ENCODE measurements around the gene PLOD2. TPM values are rescaled to one million over a fixed set of nuclear protein-coding genes. Genes with fewer than 3 reads are reported as not detected.

The PLOD2 gene
- total RNA-seq, 2 experiments from 2014 or later = not detected

DNA sequence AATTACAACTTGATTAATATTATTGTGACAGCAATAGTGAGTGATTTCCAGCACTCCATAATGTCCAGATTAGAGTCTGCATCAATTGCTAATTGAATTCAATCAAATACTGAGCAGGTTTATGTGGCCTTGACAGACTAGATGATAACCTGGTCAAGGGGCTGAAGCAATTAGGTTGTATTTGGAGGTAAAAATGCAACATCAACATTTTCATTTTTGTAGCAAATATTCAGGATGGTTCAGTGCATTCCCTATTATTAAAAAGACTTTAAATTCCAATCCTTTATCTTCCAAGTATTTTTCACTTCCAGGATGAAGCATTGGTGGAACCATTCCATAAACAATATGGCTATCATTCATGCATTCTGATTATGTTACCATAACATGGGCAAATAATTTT is 120.4 kb downstream of the PLOD2 start:
- Histone ChIP-seq H3K4me2 (ENCODE audit: low read length) (no peak overlapping the region), H3K27ac (ENCODE audit: low read depth, low read length, poor library complexity, severe bottlenecking) (no peak overlapping the region), H3K36me3 (ENCODE audit: insufficient read depth, low read length) (no peaks in the 10 kb centered on the region), H2AFZ (ENCODE audit: low read length) (no peak overlapping the region), H3K4me1 (ENCODE audit: insufficient read depth, low read length, poor library complexity, severe bottlenecking) (no peaks in the 10 kb centered on the region), H3K9me2 (ENCODE audit: insufficient read depth, low read length) (no peaks in the 10 kb centered on the region), H4K20me1 (ENCODE audit: insufficient read depth, low read length) (no peaks in the 10 kb centered on the region), H3K9me3 (ENCODE audit: low read length) (no peaks in the 10 kb centered on the region), H3K4me3 (ENCODE audit: low read depth, low read length, poor library complexity, severe bottlenecking) (no peak overlapping the region), H3K79me2 (ENCODE audit: insufficient read depth, low read depth, low read length) (no peaks in the 10 kb centered on the region)
- intact Hi-C loops (cut with micrococcal nuclease; ENCODE audit: unreplicated experiment) = no loop called here
- no peak for TF ChIP-seq EZH2phosphoT487 (IDR thresholded peaks at IDR 0.05; ENCODE audit: borderline replicate concordance, low read depth, low read length)
- TF ChIP-seq, protein P1, sequence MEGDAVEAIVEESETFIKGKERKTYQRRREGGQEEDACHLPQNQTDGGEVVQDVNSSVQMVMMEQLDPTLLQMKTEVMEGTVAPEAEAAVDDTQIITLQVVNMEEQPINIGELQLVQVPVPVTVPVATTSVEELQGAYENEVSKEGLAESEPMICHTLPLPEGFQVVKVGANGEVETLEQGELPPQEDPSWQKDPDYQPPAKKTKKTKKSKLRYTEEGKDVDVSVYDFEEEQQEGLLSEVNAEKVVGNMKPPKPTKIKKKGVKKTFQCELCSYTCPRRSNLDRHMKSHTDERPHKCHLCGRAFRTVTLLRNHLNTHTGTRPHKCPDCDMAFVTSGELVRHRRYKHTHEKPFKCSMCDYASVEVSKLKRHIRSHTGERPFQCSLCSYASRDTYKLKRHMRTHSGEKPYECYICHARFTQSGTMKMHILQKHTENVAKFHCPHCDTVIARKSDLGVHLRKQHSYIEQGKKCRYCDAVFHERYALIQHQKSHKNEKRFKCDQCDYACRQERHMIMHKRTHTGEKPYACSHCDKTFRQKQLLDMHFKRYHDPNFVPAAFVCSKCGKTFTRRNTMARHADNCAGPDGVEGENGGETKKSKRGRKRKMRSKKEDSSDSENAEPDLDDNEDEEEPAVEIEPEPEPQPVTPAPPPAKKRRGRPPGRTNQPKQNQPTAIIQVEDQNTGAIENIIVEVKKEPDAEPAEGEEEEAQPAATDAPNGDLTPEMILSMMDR (conservative IDR thresholded peaks at IDR 0.05; ENCODE audit: low read length) = no peak
- BruUV-seq (replicated peaks) = no TSS peak
- POLR2A ChIA-PET = no interaction called here
- CTCF ChIA-PET (ENCODE audit: unreplicated experiment) = no interaction called here
- DNase-seq (ENCODE audit: low spot score) = no peak

DNA sequence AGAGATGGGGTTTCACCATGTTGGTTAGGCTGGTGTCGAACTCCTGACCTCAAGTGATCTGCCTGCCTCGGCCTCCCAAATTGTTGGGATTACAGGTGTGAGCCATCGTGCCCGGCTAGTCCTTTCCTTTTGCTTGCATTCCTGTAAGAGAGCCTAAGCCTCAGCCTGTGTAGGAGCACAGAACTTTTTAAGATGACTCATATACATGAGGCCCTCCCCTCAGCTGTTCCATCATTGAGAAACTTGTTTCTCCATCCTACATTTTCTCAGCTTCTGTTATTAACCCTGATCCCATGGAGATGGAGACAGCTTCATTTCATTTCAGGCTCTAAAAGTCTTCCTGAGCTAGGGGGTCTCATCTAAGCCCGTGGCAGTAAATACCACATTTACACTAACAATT is 123.3 kb downstream of the PLOD2 start:
- DNase-seq (ENCODE audit: low spot score) = no peak
- no peak overlapping the region for H3K27ac ChIP-seq (ENCODE audit: low read depth, low read length, poor library complexity, severe bottlenecking)
- H3K4me2 ChIP-seq (ENCODE audit: low read length) = no peak overlapping the region
- H3K36me3 ChIP-seq (ENCODE audit: insufficient read depth, low read length) = no peaks in the 10 kb centered on the region
- H4K20me1 ChIP-seq (ENCODE audit: insufficient read depth, low read length) = no peaks in the 10 kb centered on the region
- no peaks in the 10 kb centered on the region for H3K9me3 ChIP-seq (ENCODE audit: low read length)
- no peak for TF ChIP-seq EZH2phosphoT487 (IDR thresholded peaks at IDR 0.05; ENCODE audit: borderline replicate concordance, low read depth, low read length)
- TF ChIP-seq, protein P1 (conservative IDR thresholded peaks at IDR 0.05; ENCODE audit: low read length) = no peak
- POLR2A ChIA-PET = interaction anchor here (0.8 kb wide), 1 partner anchor 17 kb away, joined by 3 read pairs; no protein-coding TSS in a partner anchor
- CTCF ChIA-PET (ENCODE audit: unreplicated experiment) = interaction anchor here (0.6 kb wide), 1 partner anchor 280 kb away, joined by 3 read pairs; no protein-coding TSS in a partner anchor
- BruUV-seq (replicated peaks) = no TSS peak
- no peaks in the 10 kb centered on the region for H3K79me2 ChIP-seq (ENCODE audit: insufficient read depth, low read depth, low read length)
- intact Hi-C loops (cut with micrococcal nuclease; ENCODE audit: unreplicated experiment) = no loop called here
- no peak overlapping the region for H2AFZ ChIP-seq (ENCODE audit: low read length)
- no peak overlapping the region for H3K4me3 ChIP-seq (ENCODE audit: low read depth, low read length, poor library complexity, severe bottlenecking)
- no peaks in the 10 kb centered on the region for H3K4me1 ChIP-seq (ENCODE audit: insufficient read depth, low read length, poor library complexity, severe bottlenecking)
- no peaks in the 10 kb centered on the region for H3K9me2 ChIP-seq (ENCODE audit: insufficient read depth, low read length)

DNA sequence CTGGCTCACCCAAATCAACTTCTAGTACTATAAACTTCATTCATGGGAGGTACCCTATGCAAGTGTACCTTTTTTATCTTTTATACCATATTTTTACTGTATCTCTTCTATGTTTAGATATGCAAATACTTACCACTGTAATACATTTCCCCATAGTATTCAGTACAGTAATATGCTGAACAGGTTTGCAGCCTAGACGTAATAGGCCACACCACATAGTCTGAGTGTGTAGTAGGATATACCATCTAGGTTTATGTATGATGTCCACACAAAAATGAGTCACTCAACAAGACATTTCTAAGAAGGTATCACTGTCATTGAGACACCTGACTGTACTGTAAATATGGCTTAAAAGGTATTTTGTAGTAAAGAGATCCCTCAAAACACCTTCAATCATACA is 124.7 kb downstream of the PLOD2 start:
- DNase-seq (ENCODE audit: low spot score) = no peak
- Histone ChIP-seq H4K20me1 (ENCODE audit: insufficient read depth, low read length) (no peaks in the 10 kb centered on the region), H3K4me3 (ENCODE audit: low read depth, low read length, poor library complexity, severe bottlenecking) (no peak overlapping the region), H3K4me2 (ENCODE audit: low read length) (no peak overlapping the region), H3K27ac (ENCODE audit: low read depth, low read length, poor library complexity, severe bottlenecking) (no peak overlapping the region), H2AFZ (ENCODE audit: low read length) (no peak overlapping the region), H3K9me3 (ENCODE audit: low read length) (no peaks in the 10 kb centered on the region), H3K36me3 (ENCODE audit: insufficient read depth, low read length) (no peaks in the 10 kb centered on the region), H3K4me1 (ENCODE audit: insufficient read depth, low read length, poor library complexity, severe bottlenecking) (no peaks in the 10 kb centered on the region), H3K9me2 (ENCODE audit: insufficient read depth, low read length) (no peaks in the 10 kb centered on the region), H3K79me2 (ENCODE audit: insufficient read depth, low read depth, low read length) (no peaks in the 10 kb centered on the region)
- TF ChIP-seq EZH2phosphoT487 (IDR thresholded peaks at IDR 0.05; ENCODE audit: borderline replicate concordance, low read depth, low read length) = no peak
- TF ChIP-seq, protein P1 (conservative IDR thresholded peaks at IDR 0.05; ENCODE audit: low read length) = no peak
- BruUV-seq (replicated peaks) = no TSS peak
- ChIA-PET CTCF (ENCODE audit: unreplicated experiment) (no interaction called here), POLR2A (no interaction called here)
- intact Hi-C loops (cut with micrococcal nuclease; ENCODE audit: unreplicated experiment) = no loop called here

All from OCI-LY7 (cell line).